GM23338 (cell line): ENCODE measurements around the gene GPR87. TPM values are rescaled to one million over a fixed set of nuclear protein-coding genes. Genes with fewer than 3 reads are reported as not detected.

ENCODE experiments used
- ATAC-seq: fragments of 200-7000 bp; cut with Tn5 transposase; 3 replicates; pipeline ENCODE4 v1.9.1; 2020
- DNase-seq: peaks from one replicate; pipeline ENCODE4 v3.0.0-alpha.2; 2015; ENCODE audit warnings: low spot score
- H2AFZ ChIP-seq: fragments of 200-600 bp; sonication (generic); 2 replicates; pipeline ENCODE4 v1.8.0; 2016; ENCODE audit warnings: antibody characterized with exemption, mild to moderate bottlenecking, moderate library complexity
- H3F3A ChIP-seq: fragments of 200-600 bp; sonication (generic); replicated peaks from 2 replicates; pipeline ENCODE4 v1.8.0; 2017; ENCODE audit warnings: antibody characterized with exemption, mixed run types, low read depth
- H3K27ac ChIP-seq: fragments of 200-600 bp; sonication (generic); 2 replicates; pipeline ENCODE4 v1.6.1; 2016; ENCODE audit warnings: low read depth
- H3K27me3 ChIP-seq: fragments of 200-600 bp; sonication (generic); 2 replicates; pipeline ENCODE4 v1.8.0; 2016; ENCODE audit warnings: mild to moderate bottlenecking, mixed run types, moderate library complexity; ENCODE audit not compliant: insufficient read depth
- H3K36me3 ChIP-seq: fragments of 200-600 bp; sonication (generic); 2 replicates; pipeline ENCODE4 v1.8.0; 2016; ENCODE audit warnings: mild to moderate bottlenecking; ENCODE audit not compliant: insufficient read depth
- H3K4me1 ChIP-seq: fragments of 200-600 bp; sonication (generic); 2 replicates; pipeline ENCODE4 v1.8.0; 2016; ENCODE audit warnings: mild to moderate bottlenecking, moderate library complexity; ENCODE audit not compliant: insufficient read depth
- H3K4me2 ChIP-seq: fragments of 200-600 bp; sonication (generic); 2 replicates; pipeline ENCODE4 v1.7.1; 2017; ENCODE audit warnings: mixed run types
- H3K4me3 ChIP-seq: fragments of 200-600 bp; sonication (generic); 2 replicates; pipeline ENCODE4 v1.6.1; 2016; ENCODE audit warnings: mixed run types
- H3K79me2 ChIP-seq: fragments of 200-600 bp; sonication (generic); replicated peaks from 2 replicates; pipeline ENCODE4 v1.8.0; 2017; ENCODE audit warnings: mild to moderate bottlenecking; ENCODE audit not compliant: insufficient read depth
- H3K9me2 ChIP-seq: fragments of 200-600 bp; sonication (generic); 2 replicates; pipeline ENCODE4 v1.8.0; 2017; ENCODE audit not compliant: insufficient read depth
- H4K20me1 ChIP-seq: fragments of 200-600 bp; sonication (generic); replicated peaks from 2 replicates; pipeline ENCODE4 v1.8.0; 2017; ENCODE audit warnings: mild to moderate bottlenecking; ENCODE audit not compliant: insufficient read depth
- H3K27ac Mint-ChIP-seq: 2 replicates; pipeline ENCODE4 v1.8.0; 2020; ENCODE audit warnings: inconsistent platforms, mild to moderate bottlenecking, moderate library complexity, mixed read lengths
- H3K27me3 Mint-ChIP-seq: 3 replicates; pipeline ENCODE4 v1.8.0; 2022; ENCODE audit warnings: low read depth, mild to moderate bottlenecking, moderate library complexity, mixed read lengths, inconsistent platforms; ENCODE audit not compliant: insufficient read depth, poor library complexity
- H3K36me3 Mint-ChIP-seq: 3 replicates; pipeline ENCODE4 v1.8.0; 2021; ENCODE audit warnings: low read depth, mild to moderate bottlenecking, inconsistent platforms, moderate library complexity, mixed read lengths
- H3K4me1 Mint-ChIP-seq: 3 replicates; pipeline ENCODE4 v1.8.0; 2020; ENCODE audit warnings: mild to moderate bottlenecking, inconsistent platforms, mixed read lengths
- H3K4me3 Mint-ChIP-seq: 3 replicates; pipeline ENCODE4 v1.8.0; 2021; ENCODE audit warnings: moderate library complexity, mild to moderate bottlenecking, inconsistent platforms, mixed read lengths
- H3K9me3 Mint-ChIP-seq: 3 replicates; pipeline ENCODE4 v1.8.0; 2020; ENCODE audit warnings: moderate library complexity, mild to moderate bottlenecking, inconsistent platforms, mixed read lengths
- CREB1 ChIP-seq: fragments of 250-450 bp; sonication (Bioruptor Pico); IDR thresholded peaks from 2 replicates; pipeline ENCODE4 v1.5.0; 2020; ENCODE audit warnings: low read depth, mild to moderate bottlenecking, moderate library complexity
- CTCF ChIP-seq, 2 experiments: fragments of 200-600 bp in 1 of 2; sonication (generic) in 1 of 2; conservative IDR thresholded peaks; 2 replicates each; pipeline versions ENCODE4 v1.5.1 to v1.6.1; 2016 to 2017; ENCODE audit warnings: antibody characterized with exemption in 2 of 2, low read depth in 2 of 2, mild to moderate bottlenecking in 2 of 2, moderate library complexity in 1 of 2
- ETS1 ChIP-seq: IDR thresholded peaks from 2 replicates; pipeline ENCODE4 v1.6.1; 2016; ENCODE audit warnings: antibody characterized with exemption
- EZH2 ChIP-seq: fragments of 200-600 bp; sonication (generic); IDR thresholded peaks from one replicate; pipeline ENCODE4 v1.8.0; 2017; ENCODE audit warnings: antibody characterized with exemption, mild to moderate bottlenecking, low read depth; ENCODE audit not compliant: unreplicated experiment
- EZH2phosphoT487 ChIP-seq: fragments of 200-600 bp; sonication (generic); IDR thresholded peaks from one replicate; pipeline ENCODE4 v1.8.1; 2018; ENCODE audit warnings: antibody characterized with exemption; ENCODE audit not compliant: unreplicated experiment
- JUNB ChIP-seq: IDR thresholded peaks from one replicate; pipeline ENCODE4 v1.6.1; 2016; ENCODE audit warnings: antibody characterized with exemption; ENCODE audit not compliant: unreplicated experiment
- NANOG ChIP-seq: IDR thresholded peaks from 2 replicates; pipeline ENCODE4 v1.6.1; 2016; ENCODE audit warnings: antibody characterized with exemption, borderline replicate concordance
- POLR2AphosphoS5 ChIP-seq: IDR thresholded peaks from 2 replicates; pipeline ENCODE4 v1.6.1; 2016; ENCODE audit warnings: antibody characterized with exemption, low read depth
- STAT1 ChIP-seq: IDR thresholded peaks from one replicate; pipeline ENCODE4 v1.6.1; 2016; ENCODE audit warnings: antibody characterized with exemption; ENCODE audit not compliant: unreplicated experiment
- ZNF114 ChIP-seq: fragments of 250-450 bp; sonication (Bioruptor Pico); IDR thresholded peaks from 2 replicates; pipeline ENCODE4 v1.5.0; 2020; ENCODE audit warnings: mild to moderate bottlenecking, moderate library complexity
- ZNF331 ChIP-seq: fragments of 250-450 bp; sonication (Bioruptor Pico); IDR thresholded peaks from 2 replicates; pipeline ENCODE4 v1.5.0; 2020; ENCODE audit warnings: low read depth, mild to moderate bottlenecking, moderate library complexity
- polyA plus RNA-seq: library from polyadenylated mRNA; unstranded; fragments of >200 nt; fragmentation: Nextera tagmentation; extraction: Ambion mirVana; gene quantifications from 2 replicates; pipeline ENCODE4 v1.2.1, GENCODE V29; 2016
- total RNA-seq: library from RNA; depleted of rRNA; stranded (reverse); fragments of >200 nt; shearing (Covaris generic); gene quantifications from 2 replicates; pipeline ENCODE4 v1.2.3, GENCODE V29; 2014
- TF ChIP-seq, protein P1 (sequence below): IDR thresholded peaks from one replicate; pipeline ENCODE4 v1.6.1; 2018; ENCODE audit warnings: antibody characterized with exemption; ENCODE audit not compliant: unreplicated experiment
- TF ChIP-seq, protein P2 (sequence below): fragments of 250-450 bp; sonication (Bioruptor Pico); IDR thresholded peaks from 2 replicates; pipeline ENCODE4 v1.5.0; 2020; ENCODE audit warnings: mild to moderate bottlenecking, moderate library complexity

Gene GPR87
- total and polyA plus RNA-seq, 2 experiments from 2014 or later: 0.21 TPM; not detected in 1

DNA sequence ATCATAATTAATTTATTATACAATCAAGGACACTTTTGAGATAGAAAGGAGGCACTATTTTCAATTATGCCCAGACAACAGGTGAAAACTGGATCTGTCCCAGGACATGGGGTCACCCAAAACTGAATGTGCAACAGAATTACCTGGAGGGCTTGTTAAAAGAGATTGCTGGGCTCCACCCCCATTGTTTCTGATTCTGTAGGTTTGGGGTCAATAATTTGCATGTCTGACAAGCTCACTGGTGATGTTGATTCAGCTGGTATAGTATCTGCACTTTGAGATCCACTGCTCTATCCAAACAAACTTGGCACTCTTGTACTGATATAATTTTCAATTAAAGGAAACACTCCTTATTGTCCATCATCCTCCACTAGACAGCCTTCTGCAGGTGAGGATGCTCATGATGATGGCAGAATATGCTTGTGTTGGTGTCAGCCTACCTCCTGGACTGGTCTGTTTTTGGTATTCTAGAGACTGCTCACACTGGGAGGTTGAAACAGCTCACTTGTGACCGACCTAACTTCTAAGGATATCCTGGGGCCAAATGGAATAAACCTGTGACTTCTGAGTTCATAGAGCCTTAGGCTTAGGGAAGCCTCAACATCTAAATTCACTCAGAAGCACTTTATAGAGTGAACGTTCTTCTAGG lies 40.5 kb downstream of the GPR87 start:
- H3K79me2 ChIP-seq: no peaks in the 10 kb centered on the region
- Mint-ChIP-seq H3K27ac (no peak overlapping the region), H3K27me3 (peaks cover 3% of the 10 kb centered on the region), H3K9me3 (no peaks in the 10 kb centered on the region), H3K36me3 (no peaks in the 10 kb centered on the region), H3K4me1 (peaks cover 6% of the 10 kb centered on the region), H3K4me3 (no peak overlapping the region)
- no peak overlapping the region for H3K27ac ChIP-seq
- H3K4me1 ChIP-seq: no peaks in the 10 kb centered on the region
- ATAC-seq (no peak), DNase-seq (no peak)
- H4K20me1 ChIP-seq: no peaks in the 10 kb centered on the region; the same call in 1 of the 2 replicates
- H2AFZ ChIP-seq: no peak overlapping the region
- no peaks in the 10 kb centered on the region for H3K36me3 ChIP-seq
- TF ChIP-seq CREB1 (CRISPR knock-in tag): no peak
- TF ChIP-seq, protein P1, sequence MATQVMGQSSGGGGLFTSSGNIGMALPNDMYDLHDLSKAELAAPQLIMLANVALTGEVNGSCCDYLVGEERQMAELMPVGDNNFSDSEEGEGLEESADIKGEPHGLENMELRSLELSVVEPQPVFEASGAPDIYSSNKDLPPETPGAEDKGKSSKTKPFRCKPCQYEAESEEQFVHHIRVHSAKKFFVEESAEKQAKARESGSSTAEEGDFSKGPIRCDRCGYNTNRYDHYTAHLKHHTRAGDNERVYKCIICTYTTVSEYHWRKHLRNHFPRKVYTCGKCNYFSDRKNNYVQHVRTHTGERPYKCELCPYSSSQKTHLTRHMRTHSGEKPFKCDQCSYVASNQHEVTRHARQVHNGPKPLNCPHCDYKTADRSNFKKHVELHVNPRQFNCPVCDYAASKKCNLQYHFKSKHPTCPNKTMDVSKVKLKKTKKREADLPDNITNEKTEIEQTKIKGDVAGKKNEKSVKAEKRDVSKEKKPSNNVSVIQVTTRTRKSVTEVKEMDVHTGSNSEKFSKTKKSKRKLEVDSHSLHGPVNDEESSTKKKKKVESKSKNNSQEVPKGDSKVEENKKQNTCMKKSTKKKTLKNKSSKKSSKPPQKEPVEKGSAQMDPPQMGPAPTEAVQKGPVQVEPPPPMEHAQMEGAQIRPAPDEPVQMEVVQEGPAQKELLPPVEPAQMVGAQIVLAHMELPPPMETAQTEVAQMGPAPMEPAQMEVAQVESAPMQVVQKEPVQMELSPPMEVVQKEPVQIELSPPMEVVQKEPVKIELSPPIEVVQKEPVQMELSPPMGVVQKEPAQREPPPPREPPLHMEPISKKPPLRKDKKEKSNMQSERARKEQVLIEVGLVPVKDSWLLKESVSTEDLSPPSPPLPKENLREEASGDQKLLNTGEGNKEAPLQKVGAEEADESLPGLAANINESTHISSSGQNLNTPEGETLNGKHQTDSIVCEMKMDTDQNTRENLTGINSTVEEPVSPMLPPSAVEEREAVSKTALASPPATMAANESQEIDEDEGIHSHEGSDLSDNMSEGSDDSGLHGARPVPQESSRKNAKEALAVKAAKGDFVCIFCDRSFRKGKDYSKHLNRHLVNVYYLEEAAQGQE: no peak
- TF ChIP-seq CTCF (conservative IDR thresholded peaks at IDR 0.05; ENCODE audit: low read depth in 2 of 2): no peak
- TF ChIP-seq EZH2phosphoT487: no peak
- no peak for TF ChIP-seq JUNB
- TF ChIP-seq POLR2AphosphoS5: no peak
- TF ChIP-seq ETS1: no peak
- TF ChIP-seq NANOG: no peak
- TF ChIP-seq ZNF331 (CRISPR knock-in tag): no peak
- TF ChIP-seq, protein P2, sequence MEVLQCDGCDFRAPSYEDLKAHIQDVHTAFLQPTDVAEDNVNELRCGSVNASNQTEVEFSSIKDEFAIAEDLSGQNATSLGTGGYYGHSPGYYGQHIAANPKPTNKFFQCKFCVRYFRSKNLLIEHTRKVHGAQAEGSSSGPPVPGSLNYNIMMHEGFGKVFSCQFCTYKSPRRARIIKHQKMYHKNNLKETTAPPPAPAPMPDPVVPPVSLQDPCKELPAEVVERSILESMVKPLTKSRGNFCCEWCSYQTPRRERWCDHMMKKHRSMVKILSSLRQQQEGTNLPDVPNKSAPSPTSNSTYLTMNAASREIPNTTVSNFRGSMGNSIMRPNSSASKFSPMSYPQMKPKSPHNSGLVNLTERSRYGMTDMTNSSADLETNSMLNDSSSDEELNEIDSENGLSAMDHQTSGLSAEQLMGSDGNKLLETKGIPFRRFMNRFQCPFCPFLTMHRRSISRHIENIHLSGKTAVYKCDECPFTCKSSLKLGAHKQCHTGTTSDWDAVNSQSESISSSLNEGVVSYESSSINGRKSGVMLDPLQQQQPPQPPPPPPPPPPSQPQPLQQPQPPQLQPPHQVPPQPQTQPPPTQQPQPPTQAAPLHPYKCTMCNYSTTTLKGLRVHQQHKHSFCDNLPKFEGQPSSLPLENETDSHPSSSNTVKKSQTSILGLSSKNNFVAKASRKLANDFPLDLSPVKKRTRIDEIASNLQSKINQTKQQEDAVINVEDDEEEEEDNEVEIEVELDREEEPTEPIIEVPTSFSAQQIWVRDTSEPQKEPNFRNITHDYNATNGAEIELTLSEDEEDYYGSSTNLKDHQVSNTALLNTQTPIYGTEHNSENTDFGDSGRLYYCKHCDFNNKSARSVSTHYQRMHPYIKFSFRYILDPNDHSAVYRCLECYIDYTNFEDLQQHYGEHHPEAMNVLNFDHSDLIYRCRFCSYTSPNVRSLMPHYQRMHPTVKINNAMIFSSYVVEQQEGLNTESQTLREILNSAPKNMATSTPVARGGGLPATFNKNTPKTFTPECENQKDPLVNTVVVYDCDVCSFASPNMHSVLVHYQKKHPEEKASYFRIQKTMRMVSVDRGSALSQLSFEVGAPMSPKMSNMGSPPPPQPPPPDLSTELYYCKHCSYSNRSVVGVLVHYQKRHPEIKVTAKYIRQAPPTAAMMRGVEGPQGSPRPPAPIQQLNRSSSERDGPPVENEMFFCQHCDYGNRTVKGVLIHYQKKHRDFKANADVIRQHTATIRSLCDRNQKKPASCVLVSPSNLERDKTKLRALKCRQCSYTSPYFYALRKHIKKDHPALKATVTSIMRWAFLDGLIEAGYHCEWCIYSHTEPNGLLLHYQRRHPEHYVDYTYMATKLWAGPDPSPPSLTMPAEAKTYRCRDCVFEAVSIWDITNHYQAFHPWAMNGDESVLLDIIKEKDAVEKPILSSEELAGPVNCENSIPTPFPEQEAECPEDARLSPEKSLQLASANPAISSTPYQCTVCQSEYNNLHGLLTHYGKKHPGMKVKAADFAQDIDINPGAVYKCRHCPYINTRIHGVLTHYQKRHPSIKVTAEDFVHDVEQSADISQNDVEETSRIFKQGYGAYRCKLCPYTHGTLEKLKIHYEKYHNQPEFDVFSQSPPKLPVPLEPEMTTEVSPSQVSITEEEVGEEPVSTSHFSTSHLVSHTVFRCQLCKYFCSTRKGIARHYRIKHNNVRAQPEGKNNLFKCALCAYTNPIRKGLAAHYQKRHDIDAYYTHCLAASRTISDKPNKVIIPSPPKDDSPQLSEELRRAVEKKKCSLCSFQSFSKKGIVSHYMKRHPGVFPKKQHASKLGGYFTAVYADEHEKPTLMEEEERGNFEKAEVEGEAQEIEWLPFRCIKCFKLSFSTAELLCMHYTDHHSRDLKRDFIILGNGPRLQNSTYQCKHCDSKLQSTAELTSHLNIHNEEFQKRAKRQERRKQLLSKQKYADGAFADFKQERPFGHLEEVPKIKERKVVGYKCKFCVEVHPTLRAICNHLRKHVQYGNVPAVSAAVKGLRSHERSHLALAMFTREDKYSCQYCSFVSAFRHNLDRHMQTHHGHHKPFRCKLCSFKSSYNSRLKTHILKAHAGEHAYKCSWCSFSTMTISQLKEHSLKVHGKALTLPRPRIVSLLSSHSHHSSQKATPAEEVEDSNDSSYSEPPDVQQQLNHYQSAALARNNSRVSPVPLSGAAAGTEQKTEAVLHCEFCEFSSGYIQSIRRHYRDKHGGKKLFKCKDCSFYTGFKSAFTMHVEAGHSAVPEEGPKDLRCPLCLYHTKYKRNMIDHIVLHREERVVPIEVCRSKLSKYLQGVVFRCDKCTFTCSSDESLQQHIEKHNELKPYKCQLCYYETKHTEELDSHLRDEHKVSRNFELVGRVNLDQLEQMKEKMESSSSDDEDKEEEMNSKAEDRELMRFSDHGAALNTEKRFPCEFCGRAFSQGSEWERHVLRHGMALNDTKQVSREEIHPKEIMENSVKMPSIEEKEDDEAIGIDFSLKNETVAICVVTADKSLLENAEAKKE: no peak
- no peak for TF ChIP-seq EZH2
- TF ChIP-seq STAT1: no peak
- no peak for TF ChIP-seq ZNF114 (CRISPR knock-in tag)
- no peaks in the 10 kb centered on the region for H3K27me3 ChIP-seq
- H3F3A ChIP-seq: no peaks in the 10 kb centered on the region
- no peaks in the 10 kb centered on the region for H3K9me2 ChIP-seq
- no peak overlapping the region for H3K4me3 ChIP-seq
- no peak overlapping the region for H3K4me2 ChIP-seq
